AG04449 (cell line): ENCODE measurements around the gene AKR1A1.

Experiments used
- CTCF ChIA-PET: fragments of 350-600 bp; formaldehyde crosslinking; extraction: SDS; loops from one replicate; lab custom pipeline; 2021; ENCODE audit warnings: antibody characterized with exemption; lab: Yijun Ruan, JAX
- POLR2A ChIA-PET: fragments of 400-600, 350-600 bp; formaldehyde crosslinking; extraction: SDS; loops from one replicate; lab custom pipeline; 2020; ENCODE audit warnings: antibody characterized with exemption, inconsistent platforms; lab: Yijun Ruan, JAX
- DNase-seq: peaks from one replicate; pipeline ENCODE4 v3.0.0-alpha.2; 2010; ENCODE audit warnings: low read depth, low spot score
- H3K4me3 ChIP-seq: 2 replicates; pipeline ENCODE4 v1.5.1; 2011; ENCODE audit warnings: low read depth, mild to moderate bottlenecking, control low read depth, low read length
- TF ChIP-seq, protein P1 (sequence below): IDR thresholded peaks from one replicate; pipeline ENCODE4 v1.5.1; 2011; ENCODE audit warnings: mild to moderate bottlenecking, moderate library complexity, low read length, control low read depth, inconsistent platforms; ENCODE audit not compliant: insufficient read depth; ENCODE audit errors: missing control alignments

Gene AKR1A1

DNA sequence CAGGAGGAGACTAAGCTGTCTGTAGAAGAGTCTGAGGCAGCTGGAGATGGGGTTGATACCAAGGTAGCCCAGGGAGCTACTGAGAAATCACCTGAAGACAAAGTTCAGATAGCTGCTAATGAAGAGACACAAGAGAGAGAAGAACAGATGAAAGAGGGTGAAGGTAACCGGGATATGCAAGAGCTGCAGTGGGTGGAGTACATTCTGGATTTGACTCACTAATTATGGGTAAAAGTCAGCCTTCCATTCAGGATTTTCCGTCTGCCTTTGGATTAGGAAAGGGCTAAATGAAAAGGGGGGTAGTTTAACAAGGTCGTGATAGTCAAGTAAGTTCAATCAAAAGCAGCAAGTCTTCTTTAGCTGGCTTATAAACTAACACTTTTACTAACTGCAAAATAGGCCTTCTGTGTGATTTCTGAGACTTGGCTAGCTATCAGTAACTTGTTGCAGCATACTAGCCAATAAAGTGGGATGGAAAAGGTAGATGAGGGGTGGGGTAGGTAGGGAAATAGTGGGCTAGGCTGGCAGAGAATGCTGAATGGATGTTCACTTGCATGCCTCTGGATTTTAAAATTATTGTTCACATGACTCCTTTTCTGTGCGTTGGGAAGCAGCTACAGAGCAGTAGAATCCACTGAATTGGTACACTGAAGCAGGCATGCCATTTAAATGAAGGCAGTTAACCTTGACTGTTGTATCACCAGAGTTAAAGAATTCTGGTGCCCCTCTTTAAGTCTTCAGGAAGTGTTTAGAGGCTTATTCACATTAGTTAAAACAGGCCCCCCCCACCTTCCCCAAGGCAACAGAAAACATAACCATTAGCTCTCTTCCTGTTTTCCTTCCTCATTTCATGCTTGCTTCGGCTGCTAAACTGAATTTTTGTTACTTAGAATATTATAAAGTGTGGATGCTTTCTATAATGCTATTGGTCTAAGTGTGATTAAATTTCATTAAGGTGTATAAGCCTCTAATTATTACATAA is 57.8 kb downstream of the AKR1A1 start:
- no peak for DNase-seq
- TF ChIP-seq, protein P1, sequence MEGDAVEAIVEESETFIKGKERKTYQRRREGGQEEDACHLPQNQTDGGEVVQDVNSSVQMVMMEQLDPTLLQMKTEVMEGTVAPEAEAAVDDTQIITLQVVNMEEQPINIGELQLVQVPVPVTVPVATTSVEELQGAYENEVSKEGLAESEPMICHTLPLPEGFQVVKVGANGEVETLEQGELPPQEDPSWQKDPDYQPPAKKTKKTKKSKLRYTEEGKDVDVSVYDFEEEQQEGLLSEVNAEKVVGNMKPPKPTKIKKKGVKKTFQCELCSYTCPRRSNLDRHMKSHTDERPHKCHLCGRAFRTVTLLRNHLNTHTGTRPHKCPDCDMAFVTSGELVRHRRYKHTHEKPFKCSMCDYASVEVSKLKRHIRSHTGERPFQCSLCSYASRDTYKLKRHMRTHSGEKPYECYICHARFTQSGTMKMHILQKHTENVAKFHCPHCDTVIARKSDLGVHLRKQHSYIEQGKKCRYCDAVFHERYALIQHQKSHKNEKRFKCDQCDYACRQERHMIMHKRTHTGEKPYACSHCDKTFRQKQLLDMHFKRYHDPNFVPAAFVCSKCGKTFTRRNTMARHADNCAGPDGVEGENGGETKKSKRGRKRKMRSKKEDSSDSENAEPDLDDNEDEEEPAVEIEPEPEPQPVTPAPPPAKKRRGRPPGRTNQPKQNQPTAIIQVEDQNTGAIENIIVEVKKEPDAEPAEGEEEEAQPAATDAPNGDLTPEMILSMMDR, result no peak
- CTCF ChIA-PET, result interaction anchor here (1.1 kb wide), 1 partner anchor 23 kb away, joined by 3 read pairs; no protein-coding TSS in a partner anchor
- no peak overlapping the region for H3K4me3 ChIP-seq
- POLR2A ChIA-PET, result interaction anchor here (1.0 kb wide), 1 partner anchor 13 kb away, joined by 3 read pairs; no protein-coding TSS in a partner anchor

DNA sequence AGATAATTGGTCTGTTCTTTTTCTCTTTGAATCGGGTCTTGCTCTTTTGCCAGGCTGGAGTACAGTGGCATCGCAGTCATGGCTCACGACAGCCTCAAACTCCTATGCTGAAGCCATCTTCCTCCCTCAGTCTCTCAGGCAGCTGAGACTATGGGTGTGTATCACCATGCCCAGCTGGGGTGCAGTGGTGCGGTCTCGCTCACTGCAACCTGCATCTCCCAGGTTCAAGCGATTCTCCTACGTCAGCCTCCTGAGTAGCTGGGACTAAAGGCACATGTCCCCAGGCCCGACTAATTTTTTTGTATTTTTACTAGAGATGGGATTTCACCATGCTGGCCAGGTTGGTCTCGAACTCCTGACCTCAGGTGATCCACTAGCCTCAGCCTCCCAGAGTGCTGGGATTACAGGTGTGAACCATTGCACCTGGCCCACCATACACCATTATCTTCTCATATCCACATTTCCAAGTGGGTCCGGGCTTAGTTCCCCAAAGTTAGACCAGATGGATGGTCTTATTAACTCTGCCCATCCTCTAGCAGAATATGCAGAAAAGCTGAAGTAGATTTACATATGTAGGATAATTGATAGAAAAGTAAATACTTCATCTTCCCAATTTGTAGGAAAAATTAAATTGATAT is 60.1 kb downstream of the AKR1A1 start:
- ChIA-PET CTCF (no interaction called here), POLR2A (no interaction called here)
- DNase-seq, result no peak
- no peak overlapping the region for H3K4me3 ChIP-seq
- TF ChIP-seq, protein P1, result no peak

DNA sequence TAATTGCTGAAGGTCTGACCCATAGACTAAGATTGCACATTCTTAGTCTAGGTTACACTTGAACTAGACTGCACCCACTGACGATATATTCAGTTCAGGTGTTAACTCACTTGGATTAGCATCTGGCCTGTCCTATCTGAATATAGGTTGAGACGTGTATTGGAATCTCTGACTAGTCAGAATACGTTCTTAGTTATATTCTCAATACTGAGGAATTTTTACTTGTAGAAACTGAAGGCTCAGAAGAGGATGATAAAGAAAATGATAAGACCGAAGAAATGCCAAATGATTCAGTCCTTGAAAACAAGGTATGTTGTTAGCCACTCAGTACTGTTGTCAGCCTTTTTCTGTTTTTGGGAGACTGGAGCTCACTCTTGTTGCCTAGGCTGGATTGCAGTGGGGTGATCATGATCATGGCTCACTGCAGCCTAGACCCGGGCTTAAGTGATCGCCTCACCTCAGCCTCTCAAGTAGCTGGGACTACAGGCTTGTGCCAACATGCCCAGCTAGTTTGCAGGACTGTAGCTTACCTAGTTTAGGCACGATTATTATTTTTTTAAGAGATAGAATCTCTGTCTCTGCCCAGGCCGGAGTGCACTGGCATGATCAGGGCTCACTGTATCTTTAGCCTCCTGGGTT is 62.4 kb downstream of the AKR1A1 start:
- TF ChIP-seq, protein P1, result no peak
- ChIA-PET CTCF (interaction anchor here (2.0 kb wide), 1 partner anchor 44 kb away, joined by 5 read pairs; no protein-coding TSS in a partner anchor), POLR2A (no interaction called here)
- DNase-seq, result no peak
- H3K4me3 ChIP-seq, result no peak overlapping the region

DNA sequence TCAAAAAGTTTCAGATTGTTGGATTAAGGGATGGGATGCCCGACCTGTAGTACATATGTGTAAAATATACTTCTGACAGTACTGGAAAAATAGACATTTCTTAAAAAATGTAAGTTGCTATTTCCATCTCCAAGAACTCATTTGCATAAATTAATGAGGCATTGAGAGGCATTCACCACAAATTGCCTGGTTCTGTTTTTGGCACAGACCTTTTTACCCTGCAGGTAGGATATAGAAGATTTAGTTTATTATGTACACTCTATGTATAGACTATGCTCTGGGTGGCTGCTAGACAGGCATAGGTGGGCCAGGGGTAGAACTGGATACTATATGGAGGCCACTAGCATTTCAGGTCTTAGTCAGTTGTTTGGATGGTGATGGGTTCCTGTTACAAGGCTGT is 65.3 kb downstream of the AKR1A1 start:
- CTCF ChIA-PET, result no interaction called here
- TF ChIP-seq, protein P1, result no peak
- DNase-seq, result no peak
- H3K4me3 ChIP-seq, result no peak overlapping the region
- POLR2A ChIA-PET, result no interaction called here

DNA sequence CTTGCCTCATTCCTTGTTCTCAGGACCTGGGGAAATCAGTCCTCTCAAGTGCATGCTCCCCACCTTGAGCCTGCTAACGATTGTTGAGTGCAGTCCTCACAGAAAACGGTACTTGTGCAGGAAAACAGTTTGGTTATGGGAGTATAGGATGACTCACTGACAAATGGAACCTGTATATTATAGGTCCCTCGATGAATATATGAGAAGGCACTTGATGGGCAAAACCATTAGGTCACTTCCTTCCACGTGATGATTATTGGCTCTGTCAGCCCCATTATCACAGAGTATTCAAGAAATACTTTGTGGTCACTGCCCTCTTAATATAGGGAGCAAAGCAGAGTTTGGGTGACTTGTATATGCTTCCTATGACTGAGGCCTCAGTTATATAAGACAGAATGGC is 67.0 kb downstream of the AKR1A1 start:
- POLR2A ChIA-PET, result interaction anchor here (0.6 kb wide), 1 partner anchor 9 kb away, joined by 3 read pairs; no protein-coding TSS in a partner anchor
- DNase-seq, result no peak
- TF ChIP-seq, protein P1, result no peak
- CTCF ChIA-PET, result no interaction called here
- no peak overlapping the region for H3K4me3 ChIP-seq
